HepG2 (cell line): ENCODE results near the gene ELK1. TPM values are rescaled to one million over a fixed set of nuclear protein-coding genes. Genes with fewer than 3 reads are reported as not detected.

Experiments used
- ERF ChIP-seq: IDR thresholded peaks from 2 replicates; pipeline ENCODE4 v1.6.1; 2018; ENCODE audit warnings: missing biosample characterization, missing genetic modification reagents
- MAFK ChIP-seq, 2 experiments: IDR thresholded peaks in 1 of 2; conservative IDR thresholded peaks in 1 of 2; 2 replicates each; pipeline ENCODE4 v1.6.1; 2011; ENCODE audit warnings: improper control_type of control experiment in 2 of 2, low read length in 2 of 2
- NFYB ChIP-seq: sonication (generic); formaldehyde crosslinking; IDR thresholded peaks from 2 replicates; pipeline ENCODE4 v1.4.0; 2020; ENCODE audit warnings: missing genetic modification reagents
- NR3C1 ChIP-seq: sonication (generic); formaldehyde crosslinking; IDR thresholded peaks from 2 replicates; pipeline ENCODE4 v1.4.0; 2020; ENCODE audit warnings: missing genetic modification reagents
- POLR2AphosphoS2 ChIP-seq: IDR thresholded peaks from 2 replicates; pipeline ENCODE4 v1.6.1; 2011; ENCODE audit warnings: low read depth, low read length, improper control_type of control experiment
- SOX5 ChIP-seq: IDR thresholded peaks from 2 replicates; pipeline ENCODE4 v1.6.1; 2016; ENCODE audit warnings: borderline replicate concordance
- SP4 ChIP-seq: sonication (generic); formaldehyde crosslinking; IDR thresholded peaks from 2 replicates; pipeline ENCODE4 v1.8.1; 2023; ENCODE audit warnings: mild to moderate bottlenecking, missing genetic modification reagents
- TAF1 ChIP-seq: sonication (generic); formaldehyde crosslinking; IDR thresholded peaks from 2 replicates; pipeline ENCODE4 v1.4.0; 2020; ENCODE audit warnings: missing genetic modification reagents
- TMF1 ChIP-seq: sonication (generic); formaldehyde crosslinking; IDR thresholded peaks from 2 replicates; pipeline ENCODE4 v1.8.1; 2022; ENCODE audit warnings: low read depth, missing genetic modification reagents
- YEATS2 ChIP-seq: sonication (generic); formaldehyde crosslinking; IDR thresholded peaks from 2 replicates; pipeline ENCODE4 v1.4.0; 2020; ENCODE audit warnings: missing genetic modification reagents, borderline replicate concordance
- ZC3H4 ChIP-seq: sonication (generic); formaldehyde crosslinking; IDR thresholded peaks from 2 replicates; pipeline ENCODE4 v1.4.0; 2020; ENCODE audit warnings: missing genetic modification reagents, borderline replicate concordance
- ZNF460 ChIP-seq: sonication (generic); formaldehyde crosslinking; IDR thresholded peaks from 2 replicates; pipeline ENCODE4 v1.5.1; 2020; ENCODE audit warnings: missing genetic modification reagents, mild to moderate bottlenecking, borderline replicate concordance
- ZNF878 ChIP-seq: sonication (generic); formaldehyde crosslinking; IDR thresholded peaks from 2 replicates; pipeline ENCODE4 v1.8.1; 2023; ENCODE audit warnings: mild to moderate bottlenecking, missing genetic modification reagents, moderate library complexity
- polyA plus RNA-seq, 8 experiments: library from polyadenylated mRNA; depleted of rRNA in 3 of 8; stranded (reverse) in 7 of 8; unstranded in 1 of 8; fragments of >200 nt; fragmentation: Illumina TruSeq in 4 of 8; extraction: Trizol in 4 of 8; gene quantifications; 2 replicates each; pipeline versions ENCODE4 v1.2.1 to v1.2.3, GENCODE V29; 2011 to 2016; ENCODE audit warnings: low read depth in 4 of 8, missing spikeins in 1 of 8, mixed read lengths in 1 of 8; ENCODE audit not compliant: insufficient read depth in 1 of 8
- total RNA-seq, 5 experiments: library from RNA; depleted of rRNA; stranded (reverse); fragments of >200 nt; fragmentation: Illumina TruSeq; extraction: Trizol; gene quantifications; 2 replicates each; pipeline ENCODE4 v1.2.3, GENCODE V29; 2016; ENCODE audit warnings: low read depth in 1 of 5
- TF ChIP-seq, protein P1 (sequence below): sonication (generic); formaldehyde crosslinking; IDR thresholded peaks from 2 replicates; pipeline ENCODE4 v1.5.1; 2020; ENCODE audit warnings: mild to moderate bottlenecking, missing genetic modification reagents, moderate library complexity
- TF ChIP-seq, protein P2 (sequence below): sonication (generic); formaldehyde crosslinking; IDR thresholded peaks from 2 replicates; pipeline ENCODE4 v1.8.0; 2022; ENCODE audit warnings: low read depth, missing genetic modification reagents
- TF ChIP-seq, protein P3 (sequence below): sonication (generic); formaldehyde crosslinking; IDR thresholded peaks from 2 replicates; pipeline ENCODE4 v1.5.0; 2020; ENCODE audit warnings: mild to moderate bottlenecking, missing genetic modification reagents, borderline replicate concordance
- TF ChIP-seq, protein P4 (sequence below): sonication (generic); formaldehyde crosslinking; IDR thresholded peaks from 2 replicates; pipeline ENCODE4 v1.9.0; 2022; ENCODE audit warnings: low read depth, missing genetic modification reagents

Gene ELK1
- total and polyA plus RNA-seq, 2 of the 13 experiments (the other 11 are each of a cell fraction or from before 2014, with no cell fraction given): 4.3 to 7.2 TPM

DNA sequence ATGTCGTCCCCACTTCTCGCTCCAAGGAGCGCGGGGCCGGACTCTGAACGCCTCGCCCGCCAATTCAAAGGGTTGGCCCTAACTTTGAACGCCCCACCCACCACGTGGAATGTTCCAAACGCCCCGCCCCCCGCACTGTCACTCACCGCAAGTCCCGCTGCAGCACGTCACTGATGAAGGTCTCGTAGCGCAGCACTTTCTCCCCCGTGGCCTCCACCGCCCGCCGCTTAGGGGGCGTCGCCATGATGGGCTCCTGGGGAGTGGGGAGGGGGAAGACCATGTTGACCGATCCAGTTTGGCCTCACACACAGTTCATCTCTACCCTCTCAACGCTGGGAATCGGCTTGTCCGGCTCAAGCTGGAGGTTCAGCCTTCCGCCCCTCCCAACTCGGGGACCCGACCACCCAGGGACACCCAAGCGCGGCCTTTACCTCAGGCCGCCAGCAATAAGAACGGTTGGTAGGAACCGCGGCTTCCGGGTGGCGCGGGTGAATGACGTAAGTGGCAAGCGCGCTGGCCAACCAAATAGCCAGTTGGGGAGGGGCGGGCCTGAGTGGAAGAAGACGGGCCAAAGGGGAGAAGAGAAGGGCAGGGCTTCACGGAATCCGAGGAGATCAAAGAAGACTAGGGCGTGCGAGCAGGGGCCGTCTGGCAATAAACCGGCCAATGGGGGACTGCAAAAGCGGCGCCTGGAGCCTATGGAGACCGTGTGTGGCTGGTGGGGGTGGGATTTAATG, 8.5 kb upstream of the ELK1 start, which contains the start of gene UXT (continued):
- TF ChIP-seq SP4 (CRISPR knock-in tag) (peak; percentile 76; the same call in 1 of the 2 replicates), ERF (CRISPR knock-in tag) (0 out of 2 replicates have a peak, but pooled peaks have one; percentile 19), YEATS2 (peak; percentile 32; the same call in 1 of the 2 replicates), NR3C1 (CRISPR knock-in tag) (no peak), ZNF460 (CRISPR knock-in tag) (peak; percentile 10; the same call in 1 of the 2 replicates), MAFK (conservative IDR thresholded peaks at IDR 0.05 in 1 of 2, IDR thresholded peaks at IDR 0.05 in 1 of 2; ENCODE audit: low read length in 2 of 2) (no peak), SOX5 (CRISPR knock-in tag) (peak; percentile 6; the same call in 1 of the 2 replicates), TMF1 (CRISPR knock-in tag) (0 out of 2 replicates have a peak, but pooled peaks have one; percentile 39), ZNF878 (CRISPR knock-in tag) (no peak), NFYB (CRISPR knock-in tag) (peak; percentile 83), POLR2AphosphoS2 (no peak), TAF1 (peak; percentile 63; the same call in 1 of the 2 replicates), ZC3H4 (CRISPR knock-in tag) (no peak)
- TF ChIP-seq, protein P1, sequence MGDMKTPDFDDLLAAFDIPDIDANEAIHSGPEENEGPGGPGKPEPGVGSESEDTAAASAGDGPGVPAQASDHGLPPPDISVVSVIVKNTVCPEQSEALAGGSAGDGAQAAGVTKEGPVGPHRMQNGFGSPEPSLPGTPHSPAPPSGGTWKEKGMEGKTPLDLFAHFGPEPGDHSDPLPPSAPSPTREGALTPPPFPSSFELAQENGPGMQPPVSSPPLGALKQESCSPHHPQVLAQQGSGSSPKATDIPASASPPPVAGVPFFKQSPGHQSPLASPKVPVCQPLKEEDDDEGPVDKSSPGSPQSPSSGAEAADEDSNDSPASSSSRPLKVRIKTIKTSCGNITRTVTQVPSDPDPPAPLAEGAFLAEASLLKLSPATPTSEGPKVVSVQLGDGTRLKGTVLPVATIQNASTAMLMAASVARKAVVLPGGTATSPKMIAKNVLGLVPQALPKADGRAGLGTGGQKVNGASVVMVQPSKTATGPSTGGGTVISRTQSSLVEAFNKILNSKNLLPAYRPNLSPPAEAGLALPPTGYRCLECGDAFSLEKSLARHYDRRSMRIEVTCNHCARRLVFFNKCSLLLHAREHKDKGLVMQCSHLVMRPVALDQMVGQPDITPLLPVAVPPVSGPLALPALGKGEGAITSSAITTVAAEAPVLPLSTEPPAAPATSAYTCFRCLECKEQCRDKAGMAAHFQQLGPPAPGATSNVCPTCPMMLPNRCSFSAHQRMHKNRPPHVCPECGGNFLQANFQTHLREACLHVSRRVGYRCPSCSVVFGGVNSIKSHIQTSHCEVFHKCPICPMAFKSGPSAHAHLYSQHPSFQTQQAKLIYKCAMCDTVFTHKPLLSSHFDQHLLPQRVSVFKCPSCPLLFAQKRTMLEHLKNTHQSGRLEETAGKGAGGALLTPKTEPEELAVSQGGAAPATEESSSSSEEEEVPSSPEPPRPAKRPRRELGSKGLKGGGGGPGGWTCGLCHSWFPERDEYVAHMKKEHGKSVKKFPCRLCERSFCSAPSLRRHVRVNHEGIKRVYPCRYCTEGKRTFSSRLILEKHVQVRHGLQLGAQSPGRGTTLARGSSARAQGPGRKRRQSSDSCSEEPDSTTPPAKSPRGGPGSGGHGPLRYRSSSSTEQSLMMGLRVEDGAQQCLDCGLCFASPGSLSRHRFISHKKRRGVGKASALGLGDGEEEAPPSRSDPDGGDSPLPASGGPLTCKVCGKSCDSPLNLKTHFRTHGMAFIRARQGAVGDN (CRISPR knock-in tag): peak; percentile 88
- TF ChIP-seq, protein P2, sequence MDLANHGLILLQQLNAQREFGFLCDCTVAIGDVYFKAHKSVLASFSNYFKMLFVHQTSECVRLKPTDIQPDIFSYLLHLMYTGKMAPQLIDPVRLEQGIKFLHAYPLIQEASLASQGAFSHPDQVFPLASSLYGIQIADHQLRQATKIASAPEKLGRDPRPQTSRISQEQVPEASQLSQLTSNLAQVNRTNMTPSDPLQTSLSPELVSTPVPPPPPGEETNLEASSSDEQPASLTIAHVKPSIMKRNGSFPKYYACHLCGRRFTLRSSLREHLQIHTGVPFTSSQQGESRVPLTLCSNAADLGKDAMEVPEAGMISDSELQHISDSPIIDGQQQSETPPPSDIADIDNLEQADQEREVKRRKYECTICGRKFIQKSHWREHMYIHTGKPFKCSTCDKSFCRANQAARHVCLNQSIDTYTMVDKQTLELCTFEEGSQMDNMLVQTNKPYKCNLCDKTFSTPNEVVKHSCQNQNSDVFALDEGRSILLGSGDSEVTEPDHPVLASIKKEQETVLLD (CRISPR knock-in tag): 0 out of 2 replicates have a peak, but pooled peaks have one; percentile 53
- TF ChIP-seq, protein P3, sequence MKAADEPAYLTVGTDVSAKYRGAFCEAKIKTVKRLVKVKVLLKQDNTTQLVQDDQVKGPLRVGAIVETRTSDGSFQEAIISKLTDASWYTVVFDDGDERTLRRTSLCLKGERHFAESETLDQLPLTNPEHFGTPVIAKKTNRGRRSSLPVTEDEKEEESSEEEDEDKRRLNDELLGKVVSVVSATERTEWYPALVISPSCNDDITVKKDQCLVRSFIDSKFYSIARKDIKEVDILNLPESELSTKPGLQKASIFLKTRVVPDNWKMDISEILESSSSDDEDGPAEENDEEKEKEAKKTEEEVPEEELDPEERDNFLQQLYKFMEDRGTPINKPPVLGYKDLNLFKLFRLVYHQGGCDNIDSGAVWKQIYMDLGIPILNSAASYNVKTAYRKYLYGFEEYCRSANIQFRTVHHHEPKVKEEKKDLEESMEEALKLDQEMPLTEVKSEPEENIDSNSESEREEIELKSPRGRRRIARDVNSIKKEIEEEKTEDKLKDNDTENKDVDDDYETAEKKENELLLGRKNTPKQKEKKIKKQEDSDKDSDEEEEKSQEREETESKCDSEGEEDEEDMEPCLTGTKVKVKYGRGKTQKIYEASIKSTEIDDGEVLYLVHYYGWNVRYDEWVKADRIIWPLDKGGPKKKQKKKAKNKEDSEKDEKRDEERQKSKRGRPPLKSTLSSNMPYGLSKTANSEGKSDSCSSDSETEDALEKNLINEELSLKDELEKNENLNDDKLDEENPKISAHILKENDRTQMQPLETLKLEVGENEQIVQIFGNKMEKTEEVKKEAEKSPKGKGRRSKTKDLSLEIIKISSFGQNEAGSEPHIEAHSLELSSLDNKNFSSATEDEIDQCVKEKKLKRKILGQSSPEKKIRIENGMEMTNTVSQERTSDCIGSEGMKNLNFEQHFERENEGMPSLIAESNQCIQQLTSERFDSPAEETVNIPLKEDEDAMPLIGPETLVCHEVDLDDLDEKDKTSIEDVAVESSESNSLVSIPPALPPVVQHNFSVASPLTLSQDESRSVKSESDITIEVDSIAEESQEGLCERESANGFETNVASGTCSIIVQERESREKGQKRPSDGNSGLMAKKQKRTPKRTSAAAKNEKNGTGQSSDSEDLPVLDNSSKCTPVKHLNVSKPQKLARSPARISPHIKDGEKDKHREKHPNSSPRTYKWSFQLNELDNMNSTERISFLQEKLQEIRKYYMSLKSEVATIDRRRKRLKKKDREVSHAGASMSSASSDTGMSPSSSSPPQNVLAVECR (CRISPR knock-in tag): peak; percentile 84; the same call in 1 of the 2 replicates
- TF ChIP-seq, protein P4, sequence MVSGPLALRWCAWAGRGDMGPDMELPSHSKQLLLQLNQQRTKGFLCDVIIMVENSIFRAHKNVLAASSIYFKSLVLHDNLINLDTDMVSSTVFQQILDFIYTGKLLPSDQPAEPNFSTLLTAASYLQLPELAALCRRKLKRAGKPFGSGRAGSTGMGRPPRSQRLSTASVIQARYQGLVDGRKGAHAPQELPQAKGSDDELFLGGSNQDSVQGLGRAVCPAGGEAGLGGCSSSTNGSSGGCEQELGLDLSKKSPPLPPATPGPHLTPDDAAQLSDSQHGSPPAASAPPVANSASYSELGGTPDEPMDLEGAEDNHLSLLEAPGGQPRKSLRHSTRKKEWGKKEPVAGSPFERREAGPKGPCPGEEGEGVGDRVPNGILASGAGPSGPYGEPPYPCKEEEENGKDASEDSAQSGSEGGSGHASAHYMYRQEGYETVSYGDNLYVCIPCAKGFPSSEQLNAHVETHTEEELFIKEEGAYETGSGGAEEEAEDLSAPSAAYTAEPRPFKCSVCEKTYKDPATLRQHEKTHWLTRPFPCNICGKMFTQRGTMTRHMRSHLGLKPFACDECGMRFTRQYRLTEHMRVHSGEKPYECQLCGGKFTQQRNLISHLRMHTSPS: no peak
